ENCODE results near the gene HOXA7. TPM values are rescaled to one million over a fixed set of nuclear protein-coding genes. Genes with fewer than 3 reads are reported as not detected.

Gene HOXA7
- total RNA-seq, 1 donor from 2014 or later: 8.8 TPM

DNA sequence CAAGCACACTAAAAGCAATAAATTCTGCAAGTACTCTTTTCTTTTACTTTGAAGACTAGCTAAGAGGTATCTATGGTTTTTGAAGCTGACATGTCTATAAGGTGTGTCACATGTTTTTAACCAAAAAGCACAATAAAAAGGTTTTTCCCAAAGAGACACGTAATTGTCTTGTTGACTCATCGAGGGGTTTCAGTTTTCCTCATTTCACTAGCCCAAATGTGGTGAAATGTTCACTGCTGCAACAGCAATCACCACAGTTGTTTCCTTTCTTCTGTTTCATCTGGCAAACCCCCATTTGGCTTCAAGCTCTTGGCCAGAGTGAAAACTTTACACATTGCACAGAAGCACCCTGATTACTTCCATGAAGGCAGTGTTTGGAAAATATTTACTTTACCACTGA lies 22.1 kb downstream of the HOXA7 start:
- DNase-seq (ENCODE audit: low read depth, low spot score): no peak
- H3K4me1 Mint-ChIP-seq: peaks cover 7% of the 10 kb centered on the region
- no peaks in the 10 kb centered on the region for H3K9me3 Mint-ChIP-seq
- TF ChIP-seq, protein P1, sequence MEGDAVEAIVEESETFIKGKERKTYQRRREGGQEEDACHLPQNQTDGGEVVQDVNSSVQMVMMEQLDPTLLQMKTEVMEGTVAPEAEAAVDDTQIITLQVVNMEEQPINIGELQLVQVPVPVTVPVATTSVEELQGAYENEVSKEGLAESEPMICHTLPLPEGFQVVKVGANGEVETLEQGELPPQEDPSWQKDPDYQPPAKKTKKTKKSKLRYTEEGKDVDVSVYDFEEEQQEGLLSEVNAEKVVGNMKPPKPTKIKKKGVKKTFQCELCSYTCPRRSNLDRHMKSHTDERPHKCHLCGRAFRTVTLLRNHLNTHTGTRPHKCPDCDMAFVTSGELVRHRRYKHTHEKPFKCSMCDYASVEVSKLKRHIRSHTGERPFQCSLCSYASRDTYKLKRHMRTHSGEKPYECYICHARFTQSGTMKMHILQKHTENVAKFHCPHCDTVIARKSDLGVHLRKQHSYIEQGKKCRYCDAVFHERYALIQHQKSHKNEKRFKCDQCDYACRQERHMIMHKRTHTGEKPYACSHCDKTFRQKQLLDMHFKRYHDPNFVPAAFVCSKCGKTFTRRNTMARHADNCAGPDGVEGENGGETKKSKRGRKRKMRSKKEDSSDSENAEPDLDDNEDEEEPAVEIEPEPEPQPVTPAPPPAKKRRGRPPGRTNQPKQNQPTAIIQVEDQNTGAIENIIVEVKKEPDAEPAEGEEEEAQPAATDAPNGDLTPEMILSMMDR (conservative IDR thresholded peaks at IDR 0.05): no peak
- H3K27ac Mint-ChIP-seq (ENCODE audit: unreplicated experiment): no peak overlapping the region
- H3K4me3 Mint-ChIP-seq: no peak overlapping the region
- H3K36me3 Mint-ChIP-seq (ENCODE audit: low read depth): peaks cover 3% of the 10 kb centered on the region
- H3K27me3 Mint-ChIP-seq (ENCODE audit: low read depth): peaks cover 94% of the 10 kb centered on the region

DNA sequence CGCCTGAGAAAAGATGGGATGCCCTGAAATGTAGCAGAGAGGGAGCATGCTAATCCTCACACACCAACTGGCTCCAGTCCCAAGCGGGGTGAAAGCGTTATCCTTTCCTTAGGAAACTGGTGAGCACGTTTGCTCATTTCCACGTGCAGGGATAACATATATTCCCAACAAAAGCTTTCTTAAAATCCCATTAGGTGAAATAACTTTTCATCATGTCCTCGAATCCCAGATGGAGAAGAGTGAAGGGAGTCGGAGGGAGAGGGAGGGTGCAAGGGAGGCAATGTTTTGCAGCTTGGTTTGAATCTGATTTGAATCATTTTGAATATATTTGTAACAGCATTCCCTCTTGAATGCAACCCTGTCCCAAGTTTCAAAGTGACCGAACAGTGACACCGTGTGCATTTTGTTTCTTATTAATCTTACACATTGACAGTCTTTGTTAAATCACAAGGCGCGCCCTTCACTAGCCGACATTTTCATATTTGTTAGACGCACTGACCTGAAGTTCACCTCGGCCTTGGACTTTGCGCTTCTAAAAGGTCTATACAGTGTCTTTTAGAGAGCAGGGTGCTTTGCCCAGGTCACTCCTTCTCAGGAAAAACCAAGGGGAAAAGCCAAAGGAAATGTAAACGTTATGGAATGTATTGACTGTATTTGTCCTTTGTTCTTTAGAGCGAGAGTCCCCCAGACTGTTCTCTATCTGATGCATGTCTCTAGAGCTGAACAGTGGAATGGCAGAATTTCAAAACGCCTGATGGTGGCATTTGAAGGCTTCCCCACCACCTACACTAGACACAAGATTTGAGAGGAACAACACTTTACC lies 22.9 kb downstream of the HOXA7 start:
- TF ChIP-seq, protein P1 (conservative IDR thresholded peaks at IDR 0.05): no peak
- Mint-ChIP-seq H3K4me1 (peaks cover 4% of the 10 kb centered on the region), H3K9me3 (no peaks in the 10 kb centered on the region), H3K27me3 (ENCODE audit: low read depth) (peaks cover 94% of the 10 kb centered on the region), H3K36me3 (ENCODE audit: low read depth) (peaks cover 3% of the 10 kb centered on the region), H3K4me3 (peak overlapping the region; percentile 68), H3K27ac (ENCODE audit: unreplicated experiment) (no peak overlapping the region)
- no peak for DNase-seq (ENCODE audit: low read depth, low spot score)

DNA sequence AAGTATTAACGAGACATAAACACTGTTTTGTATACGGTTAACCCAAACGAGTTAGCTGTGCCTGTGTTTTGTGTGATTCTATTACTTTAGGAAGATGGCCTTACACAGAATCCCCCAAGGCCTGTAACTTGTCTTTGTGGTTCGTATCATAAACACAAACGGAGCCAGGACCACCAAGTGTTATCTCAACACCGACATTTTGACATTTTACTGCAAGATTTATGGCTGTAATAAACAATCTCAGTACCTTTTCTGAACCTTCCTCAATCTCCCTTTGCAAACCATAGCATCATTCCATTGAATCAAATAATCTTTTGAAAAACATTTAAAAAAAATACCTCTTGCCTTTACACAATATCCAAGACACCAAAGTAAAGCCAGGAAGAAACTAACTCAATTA lies 23.5 kb downstream of the HOXA7 start:
- Mint-ChIP-seq H3K9me3 (no peaks in the 10 kb centered on the region), H3K36me3 (ENCODE audit: low read depth) (peaks cover 3% of the 10 kb centered on the region), H3K27ac (ENCODE audit: unreplicated experiment) (no peak overlapping the region), H3K27me3 (ENCODE audit: low read depth) (peaks cover 94% of the 10 kb centered on the region), H3K4me3 (peak overlapping the region; percentile 68), H3K4me1 (peaks cover 4% of the 10 kb centered on the region)
- TF ChIP-seq, protein P1 (conservative IDR thresholded peaks at IDR 0.05): no peak
- DNase-seq (ENCODE audit: low read depth, low spot score): no peak

DNA sequence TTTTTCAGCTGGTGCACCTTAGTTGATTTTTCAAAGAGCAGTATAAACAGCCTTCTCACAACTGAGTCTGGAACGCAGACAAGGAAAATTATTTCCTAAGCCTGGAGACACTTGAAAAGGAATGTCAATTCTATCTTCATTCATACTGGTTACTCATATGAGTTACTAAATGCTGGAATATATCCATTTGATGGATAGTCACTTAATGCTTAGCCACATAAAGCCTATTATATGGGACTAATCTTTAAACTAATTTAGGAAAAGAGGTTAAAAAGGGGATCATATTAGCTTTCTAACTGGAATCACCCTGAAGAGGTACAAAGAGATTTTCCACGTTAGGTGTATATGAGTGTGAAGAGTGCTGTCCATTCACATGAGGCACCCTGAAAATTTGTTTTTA lies 24.3 kb downstream of the HOXA7 start:
- Mint-ChIP-seq H3K4me3 (peak overlapping the region; percentile 62), H3K9me3 (no peaks in the 10 kb centered on the region), H3K27ac (ENCODE audit: unreplicated experiment) (no peak overlapping the region), H3K27me3 (ENCODE audit: low read depth) (peaks cover 94% of the 10 kb centered on the region), H3K4me1 (peaks cover 4% of the 10 kb centered on the region), H3K36me3 (ENCODE audit: low read depth) (peaks cover 3% of the 10 kb centered on the region)
- DNase-seq (ENCODE audit: low read depth, low spot score): no peak
- TF ChIP-seq, protein P1 (conservative IDR thresholded peaks at IDR 0.05): no peak

DNA sequence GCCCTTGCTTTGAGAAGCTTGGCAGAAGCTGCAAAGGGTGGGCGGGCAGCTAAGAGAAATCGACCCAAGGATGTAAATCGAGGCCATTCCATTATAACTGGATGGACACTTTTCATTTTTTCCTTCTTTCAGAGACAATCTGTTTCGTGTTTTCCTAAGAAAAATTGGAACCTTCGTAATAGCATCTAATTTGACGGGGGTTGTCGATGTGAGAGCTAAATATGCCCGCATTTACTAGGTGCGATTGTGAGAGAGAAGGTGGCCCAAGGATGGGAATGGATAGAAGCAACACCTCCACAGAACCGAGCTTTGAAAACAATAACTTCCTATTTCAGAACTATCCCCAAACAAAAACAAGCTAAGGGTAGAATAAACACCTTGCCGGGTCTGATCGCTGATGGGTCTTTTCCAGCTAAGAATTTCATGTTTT lies 25.1 kb downstream of the HOXA7 start:
- no peak overlapping the region for H3K27ac Mint-ChIP-seq (ENCODE audit: unreplicated experiment)
- peaks cover 3% of the 10 kb centered on the region for H3K36me3 Mint-ChIP-seq (ENCODE audit: low read depth)
- no peak for DNase-seq (ENCODE audit: low read depth, low spot score)
- H3K4me3 Mint-ChIP-seq: peak overlapping the region; percentile 80
- TF ChIP-seq, protein P1 (conservative IDR thresholded peaks at IDR 0.05): no peak
- peaks cover 94% of the 10 kb centered on the region for H3K27me3 Mint-ChIP-seq (ENCODE audit: low read depth)
- H3K9me3 Mint-ChIP-seq: no peaks in the 10 kb centered on the region
- H3K4me1 Mint-ChIP-seq: peaks cover 7% of the 10 kb centered on the region

Data from neural crest cell (in vitro differentiated cells).